GM18505 (cell line): ENCODE data around the gene MAPK12.

Source experiments
- ATAC-seq: cut with Tn5 transposase; IDR thresholded peaks from one replicate; pipeline ENCODE4 v1.9.1; 2021; ENCODE audit not compliant: unreplicated experiment
- POLR2A ChIP-seq: IDR thresholded peaks from 4 replicates; pipeline ENCODE4 v1.6.1; 2011; ENCODE audit warnings: borderline replicate concordance; ENCODE audit not compliant: insufficient read depth, insufficient read length; ENCODE audit errors: extremely low read depth

Gene MAPK12

DNA sequence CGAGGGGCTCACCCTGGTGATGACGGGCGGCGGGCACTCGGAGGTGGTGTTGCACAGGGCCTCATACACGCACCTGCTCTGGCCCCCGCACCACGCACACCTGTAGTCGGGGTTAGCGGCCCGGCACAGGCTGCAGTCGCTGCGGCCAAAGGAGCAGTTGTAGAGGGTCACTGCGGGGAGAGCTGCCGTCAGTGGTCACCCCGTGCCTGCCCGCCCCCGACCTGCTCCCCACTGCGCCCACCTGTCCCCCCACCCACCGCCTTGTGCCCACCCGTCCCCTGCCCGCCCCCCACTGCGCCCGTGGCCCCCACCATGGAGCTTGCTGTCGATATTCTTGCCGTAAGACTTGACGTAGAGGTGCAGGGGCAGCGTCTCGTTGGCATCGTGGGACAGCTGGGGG is 22.3 kb upstream of the MAPK12 start:
- no peak for ATAC-seq
- TF ChIP-seq POLR2A = no peak

GRCh38 chr22:50282361-50283155 is 21.1 kb upstream of the MAPK12 start:
- no peak for TF ChIP-seq POLR2A
- ATAC-seq = no peak

- TF ChIP-seq POLR2A = no peak
- ATAC-seq = no peak
These were observed 20.5 kb upstream of the MAPK12 start for GRCh38 chr22:50281957-50282356.

- ATAC-seq = no peak
- no peak for TF ChIP-seq POLR2A
These were observed 19.9 kb upstream of the MAPK12 start for GRCh38 chr22:50281384-50281760.

GRCh38 chr22:50280708-50281383 is 19.4 kb upstream of the MAPK12 start:
- ATAC-seq = no peak
- no peak for TF ChIP-seq POLR2A

- TF ChIP-seq POLR2A = no peak
- no peak for ATAC-seq
These were observed 18.7 kb upstream of the MAPK12 start for GRCh38 chr22:50280022-50280707.

GRCh38 chr22:50278956-50279619 is 17.6 kb upstream of the MAPK12 start:
- ATAC-seq = no peak
- no peak for TF ChIP-seq POLR2A

DNA sequence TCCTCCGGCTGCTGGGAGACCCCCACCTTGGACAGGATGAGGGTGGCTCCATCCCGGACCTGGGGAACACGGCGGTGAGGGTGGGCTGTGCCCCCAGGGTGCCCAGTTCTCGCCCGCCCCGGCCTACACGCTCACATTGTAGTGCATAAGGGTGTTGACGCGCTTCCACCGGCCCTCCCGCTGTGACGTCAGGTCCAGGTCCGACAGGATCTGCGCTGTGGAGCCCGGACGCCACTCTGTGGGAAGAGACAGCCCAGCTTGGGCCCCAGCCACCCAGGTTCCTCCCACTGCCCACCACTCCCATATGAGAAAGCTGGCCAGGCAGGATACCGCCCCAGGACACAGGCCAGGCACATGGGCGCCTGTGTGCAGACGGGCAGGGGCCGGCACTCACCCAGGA is 17.0 kb upstream of the MAPK12 start:
- no peak for ATAC-seq
- TF ChIP-seq POLR2A = no peak

DNA sequence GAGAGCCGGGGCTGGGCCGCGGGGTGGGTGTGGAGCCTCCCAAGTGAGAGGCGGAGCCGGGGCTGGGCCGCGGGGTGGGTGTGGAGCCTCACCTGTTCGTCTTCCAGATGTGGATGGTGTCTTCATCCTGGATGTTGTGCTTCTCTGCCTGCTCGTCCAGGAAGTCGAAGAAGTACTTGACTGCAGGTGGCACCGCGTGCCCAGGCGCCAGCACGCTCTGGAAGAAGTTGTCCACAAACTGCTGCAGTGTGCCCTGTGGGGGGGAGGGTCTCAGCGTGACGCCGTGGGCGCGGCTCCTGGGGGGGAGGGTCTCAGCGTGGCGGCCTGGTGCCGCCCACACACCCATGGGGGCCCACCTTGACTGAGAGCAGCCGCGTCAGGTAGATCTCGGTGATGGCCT is 16.3 kb upstream of the MAPK12 start:
- no peak for TF ChIP-seq POLR2A

DNA sequence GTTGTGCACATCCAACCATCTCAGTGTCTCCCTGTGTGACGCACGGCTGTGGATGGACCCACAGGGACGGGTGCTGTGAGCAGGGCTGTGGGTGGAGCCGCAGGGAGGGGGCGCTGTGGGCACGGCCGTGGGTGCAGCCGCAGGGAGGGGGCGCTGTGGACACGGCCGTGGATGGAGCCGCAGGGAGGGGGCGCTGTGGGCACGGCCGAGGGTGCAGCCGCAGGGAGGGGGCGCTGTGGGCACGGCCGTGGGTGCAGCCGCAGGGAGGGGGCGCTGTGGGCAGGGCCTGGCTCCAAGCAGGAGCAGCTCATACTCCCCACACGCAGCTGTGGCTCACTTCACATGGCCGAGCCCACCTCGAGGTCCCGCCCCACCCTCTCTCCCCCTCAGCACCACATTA is 14.7 kb upstream of the MAPK12 start:
- TF ChIP-seq POLR2A = no peak
- ATAC-seq = peak; percentile 51

More for the DNA sequence above, 16.3 kb upstream of the MAPK12 start:
- ATAC-seq = no peak

- no peak for ATAC-seq
- TF ChIP-seq POLR2A = no peak
These were observed 13.9 kb upstream of the MAPK12 start for GRCh38 chr22:50275181-50276055.

GRCh38 chr22:50274771-50275170 is 13.3 kb upstream of the MAPK12 start:
- ATAC-seq = no peak
- TF ChIP-seq POLR2A = no peak
